WTC11 (cell line): ENCODE data around the gene RABEPK. TPM values are rescaled to one million over a fixed set of nuclear protein-coding genes. Genes with fewer than 3 reads are reported as not detected.
"Not testable (repeated sequence)": the region's sequence is repeated elsewhere in the genome, so short reads cannot be mapped to it uniquely, and the experiment has no call there.

Source experiments
- ATAC-seq: fragments of 200-7000 bp; cut with Tn5 transposase; 2 replicates; pipeline ENCODE4 v1.10.0; 2021; ENCODE audit warnings: mild to moderate bottlenecking, moderate library complexity
- CTCF ChIA-PET: fragments of 300-600 bp; sonication (Branson Sonifier 250); formaldehyde crosslinking; loops from one replicate; lab custom pipeline; 2021; ENCODE audit warnings: antibody characterized with exemption; lab: Charles Lee
- POLR2A ChIA-PET: fragments of 350-600 bp; sonication (Branson Sonifier 250); formaldehyde crosslinking; loops from one replicate; lab custom pipeline; 2021; ENCODE audit warnings: antibody characterized with exemption; lab: Charles Lee
- DNase-seq: peaks from one replicate; pipeline ENCODE4 v3.0.0; 2021; ENCODE audit warnings: low spot score
- H3K27ac Mint-ChIP-seq: 2 replicates; pipeline ENCODE4 v1.8.0; 2021; ENCODE audit warnings: mixed read lengths
- H3K27me3 Mint-ChIP-seq: 2 replicates; pipeline ENCODE4 v1.8.0; 2021; ENCODE audit warnings: low read depth, mild to moderate bottlenecking, moderate library complexity, mixed read lengths
- H3K36me3 Mint-ChIP-seq: 2 replicates; pipeline ENCODE4 v1.8.0; 2021; ENCODE audit warnings: mixed read lengths
- H3K4me1 Mint-ChIP-seq: 2 replicates; pipeline ENCODE4 v1.8.0; 2022; ENCODE audit warnings: mixed read lengths
- H3K4me3 Mint-ChIP-seq: 2 replicates; pipeline ENCODE4 v1.8.0; 2021; ENCODE audit warnings: mild to moderate bottlenecking, moderate library complexity, mixed read lengths
- H3K9me3 Mint-ChIP-seq: 2 replicates; pipeline ENCODE4 v1.8.0; 2021; ENCODE audit warnings: mixed read lengths
- CDX4 ChIP-seq: fragments of 250-450 bp; sonication (Bioruptor Pico); IDR thresholded peaks from 2 replicates; pipeline ENCODE4 v1.9.0; 2021; ENCODE audit warnings: moderate library complexity, mild to moderate bottlenecking, inconsistent platforms, borderline replicate concordance
- ERG ChIP-seq: fragments of 250-450 bp; sonication (Bioruptor Pico); IDR thresholded peaks from 2 replicates; pipeline ENCODE4 v1.8.0; 2021; ENCODE audit warnings: mild to moderate bottlenecking
- ETV6 ChIP-seq: sonication (generic); formaldehyde crosslinking; IDR thresholded peaks from 2 replicates; pipeline ENCODE4 v1.8.1; 2022; ENCODE audit warnings: mild to moderate bottlenecking, missing genetic modification reagents
- FOXP4 ChIP-seq: sonication (generic); formaldehyde crosslinking; IDR thresholded peaks from 2 replicates; pipeline ENCODE4 v1.8.0; 2022; ENCODE audit warnings: mild to moderate bottlenecking, missing genetic modification reagents
- JUN ChIP-seq: sonication (generic); formaldehyde crosslinking; IDR thresholded peaks from 2 replicates; pipeline ENCODE4 v1.8.0; 2023; ENCODE audit warnings: mild to moderate bottlenecking, missing genetic modification reagents
- NFYB ChIP-seq: sonication (generic); formaldehyde crosslinking; conservative IDR thresholded peaks from 2 replicates; pipeline ENCODE4 v1.8.0; 2022; ENCODE audit warnings: low read depth, missing genetic modification reagents
- NR2C2 ChIP-seq: sonication (generic); formaldehyde crosslinking; IDR thresholded peaks from 2 replicates; pipeline ENCODE4 v1.8.0; 2022; ENCODE audit warnings: mild to moderate bottlenecking, missing genetic modification reagents
- PRDM15 ChIP-seq: sonication (generic); formaldehyde crosslinking; IDR thresholded peaks from 2 replicates; pipeline ENCODE4 v1.8.0; 2022; ENCODE audit warnings: missing genetic modification reagents
- PRRX2 ChIP-seq: fragments of 250-450 bp; sonication (Bioruptor Pico); IDR thresholded peaks from 2 replicates; pipeline ENCODE4 v1.8.0; 2021; ENCODE audit warnings: mild to moderate bottlenecking
- TEAD1 ChIP-seq: sonication (generic); formaldehyde crosslinking; IDR thresholded peaks from 2 replicates; pipeline ENCODE4 v1.8.0; 2022; ENCODE audit warnings: mild to moderate bottlenecking, missing genetic modification reagents
- ZNF121 ChIP-seq: sonication (generic); formaldehyde crosslinking; IDR thresholded peaks from 2 replicates; pipeline ENCODE4 v1.8.0; 2023; ENCODE audit warnings: missing genetic modification reagents
- ZNF232 ChIP-seq: sonication (generic); formaldehyde crosslinking; IDR thresholded peaks from 2 replicates; pipeline ENCODE4 v1.8.0; 2022; ENCODE audit warnings: mild to moderate bottlenecking, missing genetic modification reagents
- ZNF396 ChIP-seq: fragments of 250-450 bp; sonication (Bioruptor Pico); IDR thresholded peaks from 2 replicates; pipeline ENCODE4 v1.8.0; 2021; ENCODE audit warnings: mild to moderate bottlenecking, moderate library complexity, borderline replicate concordance
- ZNF512 ChIP-seq: sonication (generic); formaldehyde crosslinking; IDR thresholded peaks from 2 replicates; pipeline ENCODE4 v1.8.1; 2022; ENCODE audit warnings: missing genetic modification reagents, borderline replicate concordance
- ZNF671 ChIP-seq: fragments of 250-450 bp; sonication (Bioruptor Pico); IDR thresholded peaks from 2 replicates; pipeline ENCODE4 v1.8.0; 2021; ENCODE audit warnings: mild to moderate bottlenecking
- total RNA-seq: library from RNA; stranded (reverse); gene quantifications from 3 replicates; pipeline ENCODE4 v1.2.3, GENCODE V29; 2021

The RABEPK gene
- total RNA-seq, 1 experiment from 2014 or later, result 25.5 TPM

GRCh38 chr9:125218621-125219020 is 18.3 kb downstream of the RABEPK start:
- H3K27me3 Mint-ChIP-seq, result no peaks in the 10 kb centered on the region
- POLR2A ChIA-PET, result interaction anchor here (0.7 kb wide), 1 partner anchor 22 kb away, joined by 3 read pairs; the partner anchor contains the start of gene HSPA5
- TF ChIP-seq ETV6 (CRISPR knock-in tag) (no peak), JUN (no peak), ZNF396 (CRISPR knock-in tag) (no peak), ZNF671 (CRISPR knock-in tag) (no peak), ERG (no peak), NFYB (CRISPR knock-in tag) (no peak), PRDM15 (CRISPR knock-in tag) (no peak), NR2C2 (CRISPR knock-in tag) (no peak), CDX4 (no peak), ZNF512 (CRISPR knock-in tag) (no peak), ZNF121 (CRISPR knock-in tag) (no peak), PRRX2 (CRISPR knock-in tag) (no peak)
- TF ChIP-seq, all 79 proteins: peak for 0
- Mint-ChIP-seq H3K9me3 (no peaks in the 10 kb centered on the region), H3K4me1 (no peaks in the 10 kb centered on the region), H3K36me3 (peaks cover 25% of the 10 kb centered on the region), H3K4me3 (no peak overlapping the region), H3K27ac (peak overlapping the region; percentile 44; the same call in 1 of the 2 replicates)
- CTCF ChIA-PET, result interaction anchor here (0.6 to 1.0 kb wide), 2 partner anchors 37 to 44 kb away, joined by 3 to 4 read pairs; no protein-coding TSS in a partner anchor
- no peak for DNase-seq
- no peak for ATAC-seq

- H3K9me3 Mint-ChIP-seq, H3K4me3 Mint-ChIP-seq, H3K36me3 Mint-ChIP-seq, H3K27me3 Mint-ChIP-seq, ATAC-seq, H3K4me1 Mint-ChIP-seq, DNase-seq, CTCF ChIA-PET, H3K27ac Mint-ChIP-seq: not testable (repeated sequence)
- POLR2A ChIA-PET, result interaction anchor here (1.1 kb wide), 1 partner anchor 16 kb away, joined by 4 read pairs; the partner anchor contains the start of gene HSPA5
- TF ChIP-seq ZNF121 (CRISPR knock-in tag), result peak; percentile 64
- TF ChIP-seq, all 79 proteins: peak for 1; not testable (repeated sequence) for 78
Observed at GRCh38 chr9:125224858-125225257, 24.5 kb downstream of the RABEPK start.

- ChIA-PET CTCF (interaction anchor here (1.5 kb wide), 1 partner anchor 27 kb away, joined by 3 read pairs; no protein-coding TSS in a partner anchor), POLR2A (no interaction called here)
- peaks cover 6% of the 10 kb centered on the region for H3K36me3 Mint-ChIP-seq
- DNase-seq (no peak), ATAC-seq (no peak)
- H3K4me1 Mint-ChIP-seq, result no peaks in the 10 kb centered on the region
- no peak overlapping the region for H3K27ac Mint-ChIP-seq
- H3K27me3 Mint-ChIP-seq, result no peaks in the 10 kb centered on the region
- H3K4me3 Mint-ChIP-seq, result no peak overlapping the region
- H3K9me3 Mint-ChIP-seq, result no peaks in the 10 kb centered on the region
- TF ChIP-seq PRDM15 (CRISPR knock-in tag) (no peak), TEAD1 (CRISPR knock-in tag) (no peak), ZNF232 (CRISPR knock-in tag) (no peak), FOXP4 (no peak)
Observed at GRCh38 chr9:125227761-125228160, 27.4 kb downstream of the RABEPK start.
